H9 (cell line): ENCODE measurements around the gene EFNA5. TPM values are rescaled to one million over a fixed set of nuclear protein-coding genes. Genes with fewer than 3 reads are reported as not detected.

Experiments
- DNase-seq: peaks from one replicate; pipeline ENCODE4 v3.0.0-alpha.2; 2017
- H2AFZ ChIP-seq: one replicate; pipeline ENCODE4 v1.6.1; 2013; ENCODE audit warnings: mild to moderate bottlenecking, low read length, control low read depth, moderate library complexity
- H2AK5ac ChIP-seq: 2 replicates; pipeline ENCODE4 v1.6.1; 2013; ENCODE audit warnings: low read length, control low read depth, mixed read lengths; ENCODE audit not compliant: insufficient read length
- H2BK120ac ChIP-seq: one replicate; pipeline ENCODE4 v1.6.1; 2013; ENCODE audit warnings: low read depth, mild to moderate bottlenecking, low read length, control low read depth, inconsistent platforms; ENCODE audit not compliant: poor library complexity, severe bottlenecking
- H2BK12ac ChIP-seq: 2 replicates; pipeline ENCODE4 v1.6.1; 2013; ENCODE audit warnings: low read length, control low read depth, mixed read lengths, low read depth; ENCODE audit not compliant: insufficient read length
- H2BK15ac ChIP-seq: 2 replicates; pipeline ENCODE4 v1.6.1; 2013; ENCODE audit warnings: low read depth, low read length, control low read depth
- H2BK20ac ChIP-seq: one replicate; pipeline ENCODE4 v1.6.1; 2013; ENCODE audit warnings: low read depth, mild to moderate bottlenecking, low read length, control low read depth, inconsistent platforms; ENCODE audit not compliant: poor library complexity, severe bottlenecking
- H2BK5ac ChIP-seq: 2 replicates; pipeline ENCODE4 v1.6.1; 2013; ENCODE audit warnings: low read length, control low read depth, mixed read lengths; ENCODE audit not compliant: insufficient read length
- H3K14ac ChIP-seq: 2 replicates; pipeline ENCODE4 v1.6.1; 2013; ENCODE audit warnings: low read length, control low read depth; ENCODE audit not compliant: insufficient read depth
- H3K18ac ChIP-seq: 2 replicates; pipeline ENCODE4 v1.6.1; 2013; ENCODE audit warnings: low read depth, mild to moderate bottlenecking, mixed read lengths, low read length, control low read depth; ENCODE audit not compliant: insufficient read length
- H3K23ac ChIP-seq: 2 replicates; pipeline ENCODE4 v1.6.1; 2013; ENCODE audit warnings: low read length, control low read depth, mixed read lengths, low read depth; ENCODE audit not compliant: insufficient read length
- H3K23me2 ChIP-seq: 2 replicates; pipeline ENCODE4 v1.6.1; 2013; ENCODE audit warnings: low read depth, mild to moderate bottlenecking, mixed read lengths, low read length, control low read depth; ENCODE audit not compliant: insufficient read length, poor library complexity, severe bottlenecking
- H3K27ac ChIP-seq: 2 replicates; pipeline ENCODE4 v1.5.1; 2013; ENCODE audit warnings: low read length, control low read depth, mixed read lengths, low read depth; ENCODE audit not compliant: insufficient read length
- H3K27me3 ChIP-seq: 2 replicates; pipeline ENCODE4 v1.6.1; 2013; ENCODE audit warnings: low read length, control low read depth, inconsistent platforms; ENCODE audit not compliant: insufficient read depth
- H3K4ac ChIP-seq: 2 replicates; pipeline ENCODE4 v1.6.1; 2013; ENCODE audit warnings: low read depth, mild to moderate bottlenecking, control low read depth, inconsistent platforms, low read length, moderate library complexity
- H3K4me1 ChIP-seq: 2 replicates; pipeline ENCODE4 v1.6.1; 2013; ENCODE audit warnings: low read length, control low read depth, inconsistent platforms; ENCODE audit not compliant: insufficient read depth
- H3K4me2 ChIP-seq: 2 replicates; pipeline ENCODE4 v1.6.1; 2013; ENCODE audit warnings: low read length, control low read depth, mixed read lengths; ENCODE audit not compliant: insufficient read length, insufficient read depth
- H3K56ac ChIP-seq: 2 replicates; pipeline ENCODE4 v1.6.1; 2013; ENCODE audit warnings: low read depth, mild to moderate bottlenecking, mixed read lengths, low read length, control low read depth; ENCODE audit not compliant: insufficient read length
- H3K79me1 ChIP-seq: 2 replicates; pipeline ENCODE4 v1.6.1; 2013; ENCODE audit warnings: low read depth, mild to moderate bottlenecking, moderate library complexity, low read length, control low read depth, inconsistent platforms; ENCODE audit not compliant: insufficient read depth, poor library complexity, severe bottlenecking
- H3K79me2 ChIP-seq: 2 replicates; pipeline ENCODE4 v1.6.1; 2013; ENCODE audit warnings: low read length, control low read depth, inconsistent platforms; ENCODE audit not compliant: insufficient read depth
- H3K9ac ChIP-seq: 2 replicates; pipeline ENCODE4 v1.6.1; 2013; ENCODE audit warnings: low read length, control low read depth, mixed read lengths; ENCODE audit not compliant: insufficient read length; ENCODE audit errors: extremely low read depth
- H3K9me3 ChIP-seq: one replicate; pipeline ENCODE4 v1.6.1; 2013; ENCODE audit warnings: low read depth, low read length, inconsistent platforms; ENCODE audit not compliant: control insufficient read depth
- H3T11ph ChIP-seq: one replicate; pipeline ENCODE4 v1.6.1; 2013; ENCODE audit warnings: mild to moderate bottlenecking, low read length, control low read depth, inconsistent platforms
- H4K20me1 ChIP-seq: one replicate; pipeline ENCODE4 v1.6.1; 2013; ENCODE audit not compliant: control insufficient read depth, insufficient read length, insufficient read depth
- H4K5ac ChIP-seq: 2 replicates; pipeline ENCODE4 v1.6.1; 2013; ENCODE audit warnings: low read depth, mild to moderate bottlenecking, mixed read lengths, low read length, control low read depth; ENCODE audit not compliant: insufficient read length
- H4K8ac ChIP-seq: replicated peaks from 2 replicates; pipeline ENCODE4 v1.6.1; 2013; ENCODE audit warnings: low read length, control low read depth, mixed read lengths, low read depth; ENCODE audit not compliant: insufficient read length
- H4K91ac ChIP-seq: 2 replicates; pipeline ENCODE4 v1.6.1; 2013; ENCODE audit warnings: low read depth, mild to moderate bottlenecking, moderate library complexity, mixed read lengths, low read length, control low read depth; ENCODE audit not compliant: insufficient read length
- H3K27ac Mint-ChIP-seq, 3 experiments: 2 replicates in 2 of 3; 3 replicates in 1 of 3; pipeline ENCODE4 v1.8.0; 2020 to 2021; ENCODE audit warnings: mixed read lengths in 3 of 3, mild to moderate bottlenecking in 1 of 3, moderate library complexity in 1 of 3
- H3K27me3 Mint-ChIP-seq: 2 replicates; pipeline ENCODE4 v1.8.0; 2021; ENCODE audit warnings: low read depth, mild to moderate bottlenecking, moderate library complexity, mixed read lengths
- H3K36me3 Mint-ChIP-seq, 3 experiments: 2 replicates in 2 of 3; 3 replicates in 1 of 3; pipeline ENCODE4 v1.8.0; 2020 to 2021; ENCODE audit warnings: low read depth in 3 of 3, mixed read lengths in 3 of 3; ENCODE audit not compliant: insufficient read depth in 1 of 3
- H3K4me1 Mint-ChIP-seq, 2 experiments: 2 replicates each; pipeline ENCODE4 v1.8.0; 2020; ENCODE audit warnings: mixed read lengths in 2 of 2
- H3K4me3 Mint-ChIP-seq, 2 experiments: 2 replicates in 1 of 2; 3 replicates in 1 of 2; pipeline ENCODE4 v1.8.0; 2020 to 2021; ENCODE audit warnings: mild to moderate bottlenecking in 2 of 2, mixed read lengths in 2 of 2, moderate library complexity in 1 of 2
- H3K9me3 Mint-ChIP-seq, 2 experiments: 2 replicates in 1 of 2; 3 replicates in 1 of 2; pipeline ENCODE4 v1.8.0; 2020; ENCODE audit warnings: mild to moderate bottlenecking in 2 of 2, mixed read lengths in 2 of 2, moderate library complexity in 1 of 2
- CTCF ChIP-seq: fragments of 200-600 bp; sonication (generic); conservative IDR thresholded peaks from 3 replicates; pipeline ENCODE4 v1.8.0; 2021; ENCODE audit warnings: antibody characterized with exemption, mild to moderate bottlenecking
- WGBS: extraction: QIAGEN DNeasy Blood & Tissue Kit; methylation state at CpG from one replicate; pipeline ENCODE4 v1.1.7; 2013; ENCODE audit warnings: missing lambda C conversion rate, low lambda C conversion rate, mixed read lengths; ENCODE audit not compliant: insufficient read length; ENCODE audit errors: extremely low coverage; 5-methylcytosine and 5-hydroxymethylcytosine counted together
- total RNA-seq: library from RNA; stranded (reverse); gene quantifications from 2 replicates; pipeline ENCODE4 v1.2.1, GENCODE V29; 2021

Gene EFNA5
- total RNA-seq, 1 experiment from 2014 or later, result 20.4 TPM

- no peak overlapping the region for H3K4me2 ChIP-seq
- no peak overlapping the region for H3K14ac ChIP-seq
- no peak overlapping the region for H3K18ac ChIP-seq
- Mint-ChIP-seq H3K4me1 (peaks cover 49 to 54% of the 10 kb centered on the region in 2 experiments), H3K27me3 (no peaks in the 10 kb centered on the region), H3K9me3 (no peaks in the 10 kb centered on the region), H3K27ac (no peak overlapping the region), H3K36me3 (no peaks in the 10 kb centered on the region), H3K4me3 (no peak overlapping the region)
- no peaks in the 10 kb centered on the region for H3K23me2 ChIP-seq
- H3K27me3 ChIP-seq, result no peaks in the 10 kb centered on the region
- H2BK15ac ChIP-seq, result no peak overlapping the region
- no peak overlapping the region for H2AK5ac ChIP-seq
- H2BK5ac ChIP-seq, result no peak overlapping the region
- peaks cover 7% of the 10 kb centered on the region; the same call in 1 of the 2 replicates for H3K4me1 ChIP-seq
- H4K5ac ChIP-seq, result no peak overlapping the region
- no peak overlapping the region for H2BK12ac ChIP-seq
- no peaks in the 10 kb centered on the region for H3K79me1 ChIP-seq
- H2BK20ac ChIP-seq, result no peak overlapping the region
- H2BK120ac ChIP-seq, result no peak overlapping the region
- H3T11ph ChIP-seq, result no peak overlapping the region
- no peak overlapping the region for H4K8ac ChIP-seq
- DNase-seq, result no peak
- no peak overlapping the region for H3K4ac ChIP-seq
- no peak overlapping the region for H2AFZ ChIP-seq
- H3K23ac ChIP-seq, result no peak overlapping the region
- no peaks in the 10 kb centered on the region for H3K79me2 ChIP-seq
- no peak for TF ChIP-seq CTCF
- H3K27ac ChIP-seq, result no peak overlapping the region
- H4K91ac ChIP-seq, result no peak overlapping the region
- no peaks in the 10 kb centered on the region for H3K9me3 ChIP-seq
- H3K56ac ChIP-seq, result no peak overlapping the region
- no CpG with 5 or more reads among the region's 1 CpG for WGBS
- no peaks in the 10 kb centered on the region for H4K20me1 ChIP-seq
- no peak overlapping the region for H3K9ac ChIP-seq
Measured at GRCh38 chr5:107590686-107591085, 80.1 kb downstream of the EFNA5 start.
